Measurements from ENCODE around the gene TTC34. TPM values are rescaled to one million over a fixed set of nuclear protein-coding genes. Genes with fewer than 3 reads are reported as not detected.

TTC34 gene
- total RNA-seq, 1 experiment from 2014 or later: 1.3 TPM

DNA sequence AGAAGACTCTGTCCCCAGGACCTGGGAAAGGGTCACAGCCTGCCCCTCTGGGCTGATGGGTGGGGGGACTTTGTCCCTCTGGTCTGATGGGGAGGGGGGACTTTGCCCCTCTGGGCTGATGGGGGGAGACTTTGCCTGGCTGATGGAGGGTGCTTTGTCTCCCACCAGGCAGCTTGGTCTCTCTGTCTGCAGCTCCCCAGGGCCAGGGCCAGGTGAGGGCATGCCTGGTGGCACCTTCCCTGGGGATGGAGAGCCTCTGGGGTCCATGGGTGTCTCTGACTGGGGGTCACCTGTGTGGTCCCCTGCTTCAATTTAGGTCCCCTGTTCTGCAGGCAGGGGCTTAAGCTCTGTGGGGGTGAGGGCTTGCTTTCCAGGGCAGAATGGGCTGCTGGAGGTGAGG is 23.5 kb upstream of the TTC34 start:
- Histone ChIP-seq H3K4me3 (replicated peaks in 1 of 2; ENCODE audit: low read depth in 1 of 2, low read length in 2 of 2) (no peak overlapping the region), H3K9ac (ENCODE audit: low read length) (no peak overlapping the region), H3K79me2 (ENCODE audit: insufficient read depth, low read length) (no peaks in the 10 kb centered on the region), H3K9me2 (ENCODE audit: insufficient read depth) (no peaks in the 10 kb centered on the region), H3K27ac (ENCODE audit: low read depth, low read length) (no peak overlapping the region), H3K36me3 (ENCODE audit: control insufficient read depth in 1 of 2, insufficient read depth in 2 of 2, low read length in 2 of 2) (no peaks in the 10 kb centered on the region), H3K4me1 (ENCODE audit: control insufficient read depth in 1 of 2, insufficient read depth in 2 of 2, low read length in 2 of 2) (0 out of 4 replicates have a peak, but pooled peaks cover 0 to 2% of the 10 kb centered on the region in 2 experiments), H4K20me1 (ENCODE audit: insufficient read depth) (no peaks in the 10 kb centered on the region), H3K9me3 (ENCODE audit: control insufficient read depth in 1 of 2, insufficient read depth in 1 of 2, low read depth in 1 of 2, low read length in 2 of 2) (peaks cover 0 to 3% of the 10 kb centered on the region in 2 experiments; a peak in 1 of 4 replicates), H3K4me2 (ENCODE audit: low read length) (no peak overlapping the region), H2AFZ (ENCODE audit: low read depth, low read length, poor library complexity, severe bottlenecking) (no peak overlapping the region), H3K27me3 (ENCODE audit: insufficient read depth, low read length) (no peaks in the 10 kb centered on the region)
- BruUV-seq (replicated peaks): no TSS peak
- POLR2A ChIA-PET: no interaction called here
- intact Hi-C loops (cut with micrococcal nuclease): loop anchor here (5.0 kb wide), 1 partner anchor 187 kb away; no protein-coding TSS in a partner anchor
- ATAC-seq (no peak), DNase-seq (ENCODE audit: low read depth, low spot score) (no peak)
- CTCF ChIA-PET: interaction anchor here (2.2 kb wide), 1 partner anchor 97 kb away, joined by 5 read pairs; no protein-coding TSS in a partner anchor
- TF ChIP-seq EZH2phosphoT487 (IDR thresholded peaks at IDR 0.05; ENCODE audit: borderline replicate concordance) (no peak), TCF7L2 (IDR thresholded peaks at IDR 0.05; ENCODE audit: borderline replicate concordance, extremely low read depth, insufficient read depth, insufficient read length) (no peak), CEBPB (IDR thresholded peaks at IDR 0.05; ENCODE audit: low read depth) (no peak), RAD21 (IDR thresholded peaks at IDR 0.05; ENCODE audit: low read depth) (no peak), CBX3 (IDR thresholded peaks at IDR 0.05; ENCODE audit: low read depth) (no peak), SP1 (IDR thresholded peaks at IDR 0.05; ENCODE audit: low read depth) (no peak), JUND (IDR thresholded peaks at IDR 0.05) (no peak), EGR1 (IDR thresholded peaks at IDR 0.05; ENCODE audit: low read depth) (no peak), SRF (IDR thresholded peaks at IDR 0.05; ENCODE audit: low read depth) (no peak), YY1 (IDR thresholded peaks at IDR 0.05; ENCODE audit: extremely low read depth, insufficient replicate concordance, low read depth, low read length) (no peak), POLR2A (IDR thresholded peaks at IDR 0.05; ENCODE audit: borderline replicate concordance, extremely low read depth, insufficient read depth, insufficient read length) (no peak), ZNF274 (IDR thresholded peaks at IDR 0.05; ENCODE audit: low read depth, low read length) (no peak)
- TF ChIP-seq, protein P1, sequence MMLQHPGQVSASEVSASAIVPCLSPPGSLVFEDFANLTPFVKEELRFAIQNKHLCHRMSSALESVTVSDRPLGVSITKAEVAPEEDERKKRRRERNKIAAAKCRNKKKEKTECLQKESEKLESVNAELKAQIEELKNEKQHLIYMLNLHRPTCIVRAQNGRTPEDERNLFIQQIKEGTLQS (IDR thresholded peaks at IDR 0.05): no peak
- TF ChIP-seq, protein P2, sequence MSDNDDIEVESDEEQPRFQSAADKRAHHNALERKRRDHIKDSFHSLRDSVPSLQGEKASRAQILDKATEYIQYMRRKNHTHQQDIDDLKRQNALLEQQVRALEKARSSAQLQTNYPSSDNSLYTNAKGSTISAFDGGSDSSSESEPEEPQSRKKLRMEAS (IDR thresholded peaks at IDR 0.05): no peak
- RAD21 ChIA-PET (ENCODE audit: low non-redundant PET in 1 of 2, low total read pairs in 2 of 2, uncharacterized antibody in 2 of 2, unreplicated experiment in 2 of 2): no interaction called here
